OCI-LY7 (cell line): ENCODE measurements around the gene ELMO1. TPM values are rescaled to one million over a fixed set of nuclear protein-coding genes. Genes with fewer than 3 reads are reported as not detected.

Experiments used
- BruUV-seq: library from RNA; stranded (reverse); fragments of 400-500 nt; replicated peaks from 2 replicates; lab custom pipeline; 2021; lab: Mats Ljungman, UMichigan
- CTCF ChIA-PET: fragments of 300-600 bp; sonication (Branson Sonifier 250); formaldehyde crosslinking; loops from one replicate; lab custom pipeline; 2022; ENCODE audit warnings: antibody characterized with exemption; ENCODE audit not compliant: unreplicated experiment; lab: Charles Lee
- POLR2A ChIA-PET: fragments of 300-600 bp; sonication (Branson Sonifier 250); formaldehyde crosslinking; loops from one replicate; lab custom pipeline; 2022; ENCODE audit warnings: antibody characterized with exemption; lab: Charles Lee
- DNase-seq: peaks from one replicate; pipeline ENCODE4 v3.0.0-alpha.2; 2015; ENCODE audit warnings: low spot score
- H2AFZ ChIP-seq: fragments of 200-600 bp; sonication (generic), shearing (Covaris generic); 2 replicates; pipeline ENCODE4 v1.6.1; 2014; ENCODE audit warnings: mild to moderate bottlenecking, antibody characterized with exemption, low read length, moderate library complexity
- H3K27ac ChIP-seq: fragments of 200-600 bp; sonication (generic); 2 replicates; pipeline ENCODE4 v1.5.1; 2014; ENCODE audit warnings: mixed run types, low read depth, mild to moderate bottlenecking, moderate library complexity, low read length, inconsistent platforms; ENCODE audit not compliant: poor library complexity, severe bottlenecking
- H3K36me3 ChIP-seq: fragments of 200-600 bp; sonication (generic); 2 replicates; pipeline ENCODE4 v1.6.1; 2014; ENCODE audit warnings: mild to moderate bottlenecking, antibody characterized with exemption, low read length, moderate library complexity, mixed read lengths; ENCODE audit not compliant: insufficient read depth
- H3K4me1 ChIP-seq: fragments of 200-600 bp; sonication (generic); 2 replicates; pipeline ENCODE4 v1.5.1; 2014; ENCODE audit warnings: mild to moderate bottlenecking, low read length; ENCODE audit not compliant: insufficient read depth, poor library complexity, severe bottlenecking
- H3K4me2 ChIP-seq: fragments of 200-600 bp; sonication (generic); 2 replicates; pipeline ENCODE4 v1.6.1; 2014; ENCODE audit warnings: mild to moderate bottlenecking, low read length
- H3K4me3 ChIP-seq: fragments of 200-600 bp; sonication (generic); 2 replicates; pipeline ENCODE4 v1.5.1; 2014; ENCODE audit warnings: mild to moderate bottlenecking, low read depth, low read length; ENCODE audit not compliant: poor library complexity, severe bottlenecking
- H3K79me2 ChIP-seq: fragments of 200-600 bp; sonication (generic); 2 replicates; pipeline ENCODE4 v1.6.1; 2016; ENCODE audit warnings: low read depth, mild to moderate bottlenecking, low read length, moderate library complexity, mixed read lengths; ENCODE audit not compliant: insufficient read depth
- H3K9me2 ChIP-seq: fragments of 200-600 bp; sonication (generic); 2 replicates; pipeline ENCODE4 v1.6.1; 2016; ENCODE audit warnings: mild to moderate bottlenecking, low read length, mixed read lengths; ENCODE audit not compliant: insufficient read depth
- H3K9me3 ChIP-seq: fragments of 200-600 bp; sonication (generic); 2 replicates; pipeline ENCODE4 v1.6.1; 2014; ENCODE audit warnings: mild to moderate bottlenecking, mixed run types, low read length, mixed read lengths
- H4K20me1 ChIP-seq: fragments of 200-600 bp; sonication (generic); 2 replicates; pipeline ENCODE4 v1.6.1; 2014; ENCODE audit warnings: mild to moderate bottlenecking, antibody characterized with exemption, low read length, moderate library complexity, mixed read lengths; ENCODE audit not compliant: insufficient read depth
- CTCF ChIP-seq: fragments of 200-600 bp; sonication (generic); conservative IDR thresholded peaks from 2 replicates; pipeline ENCODE4 v1.5.1; 2014; ENCODE audit warnings: mild to moderate bottlenecking, antibody characterized with exemption, low read length, moderate library complexity, mixed read lengths
- EZH2phosphoT487 ChIP-seq: fragments of 200-600 bp; sonication (generic); IDR thresholded peaks from 2 replicates; pipeline ENCODE4 v1.6.1; 2018; ENCODE audit warnings: low read depth, borderline replicate concordance, mild to moderate bottlenecking, mixed run types, antibody characterized with exemption, low read length, moderate library complexity, mixed read lengths
- intact Hi-C: fragments of 100-400 bp; cut with micrococcal nuclease; formaldehyde crosslinking; loops from one replicate; pipeline ENCODE4 v1.10.0; 2022; ENCODE audit not compliant: unreplicated experiment
- microRNA-seq: library from miRNA; unstranded; fragments of <30 nt; microRNA quantifications from one replicate; pipeline ENCODE4 v1.2.0, GENCODE V29; 2022; ENCODE audit warnings: borderline replicate concordance
- small RNA-seq: library from RNA; depleted of rRNA; stranded (forward); fragments of <200 nt; gene quantifications from one replicate; pipeline ENCODE3, GENCODE V24; 2014
- total RNA-seq, 2 experiments: library from RNA; depleted of rRNA in 1 of 2; stranded (reverse); fragments of >200 nt in 1 of 2; shearing (Covaris generic) in 1 of 2; gene quantifications; 2 replicates each; pipeline ENCODE4 v1.2.3, GENCODE V29; 2014 to 2022

ELMO1 gene
- total RNA-seq, 2 experiments from 2014 or later: 101 to 103 TPM

DNA sequence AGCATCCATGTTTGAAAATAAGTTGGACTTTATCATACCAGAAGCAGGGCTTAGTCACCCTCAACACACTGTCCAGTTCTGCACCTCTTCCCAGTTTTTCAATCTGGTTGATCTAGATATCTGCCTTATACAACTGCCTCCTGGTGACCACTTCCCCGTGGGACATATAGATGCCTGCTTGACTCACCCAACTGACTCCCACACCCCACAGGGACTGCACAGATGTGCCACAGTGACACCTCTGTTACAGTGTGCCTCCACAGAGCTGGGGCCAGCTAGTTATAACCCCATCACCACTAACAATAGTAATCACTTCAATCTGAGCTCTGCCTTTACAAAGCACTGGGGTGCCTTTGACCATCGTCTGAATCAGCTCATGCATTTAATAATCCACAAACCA, 641.8 kb downstream of the ELMO1 start:
- H3K4me2 ChIP-seq: no peak overlapping the region
- H3K4me3 ChIP-seq: no peak overlapping the region
- ChIA-PET CTCF (no interaction called here), POLR2A (no interaction called here)
- no peaks in the 10 kb centered on the region for H3K79me2 ChIP-seq
- intact Hi-C loops: no loop called here
- no peak overlapping the region for H3K27ac ChIP-seq
- no peaks in the 10 kb centered on the region for H4K20me1 ChIP-seq
- DNase-seq: no peak
- H3K9me2 ChIP-seq: no peaks in the 10 kb centered on the region
- H2AFZ ChIP-seq: no peak overlapping the region
- TF ChIP-seq EZH2phosphoT487: no peak
- TF ChIP-seq CTCF: no peak
- H3K36me3 ChIP-seq: no peaks in the 10 kb centered on the region
- no peaks in the 10 kb centered on the region for H3K4me1 ChIP-seq
- no TSS peak for BruUV-seq
- no peaks in the 10 kb centered on the region for H3K9me3 ChIP-seq

Small RNAs within 50 kb of the gene (microRNA-seq; reads per million reads assigned to microRNA genes)
- gene MIR1200: not detected

Small RNAs within 50 kb of the gene (small RNA-seq; reads per million reads assigned to genes)
- gene MIR1200: not detected
- not detected for gene RF00019
- not detected for gene RF00432
- not detected for gene RNU6-565P

Other genes starting within 250 kb of the ELMO1 start
- gene GPR141, start 234.9 kb upstream of the ELMO1 start, total RNA-seq (2014; rRNA removed; shearing (Covaris generic)): not detected in 2 replicates
- not detected in 2 replicates for gene GPR141, start 234.9 kb upstream of the ELMO1 start, total RNA-seq (2022)